SKM-1 treated with dmso at 0.1 percent for 144 hours (cell line): ENCODE measurements around the gene GMEB2.
A peak's percentile ranks its signal among the peaks of the same experiment; 100 is the strongest.
"Not testable (repeated sequence)": the region's sequence is repeated elsewhere in the genome, so short reads cannot be mapped to it uniquely, and the experiment has no call there.

Experiments used
- DNase-seq: peaks from one replicate; lab custom pipeline; 2025; ENCODE audit not compliant: unreplicated experiment; lab: John Stamatoyannopoulos, UW

GMEB2 gene

GRCh38 chr20:63639093-63639975 lies 12.4 kb upstream of the GMEB2 start:
- no peak for DNase-seq

GRCh38 chr20:63636752-63637628 lies 10.1 kb upstream of the GMEB2 start:
- no peak for DNase-seq

DNA sequence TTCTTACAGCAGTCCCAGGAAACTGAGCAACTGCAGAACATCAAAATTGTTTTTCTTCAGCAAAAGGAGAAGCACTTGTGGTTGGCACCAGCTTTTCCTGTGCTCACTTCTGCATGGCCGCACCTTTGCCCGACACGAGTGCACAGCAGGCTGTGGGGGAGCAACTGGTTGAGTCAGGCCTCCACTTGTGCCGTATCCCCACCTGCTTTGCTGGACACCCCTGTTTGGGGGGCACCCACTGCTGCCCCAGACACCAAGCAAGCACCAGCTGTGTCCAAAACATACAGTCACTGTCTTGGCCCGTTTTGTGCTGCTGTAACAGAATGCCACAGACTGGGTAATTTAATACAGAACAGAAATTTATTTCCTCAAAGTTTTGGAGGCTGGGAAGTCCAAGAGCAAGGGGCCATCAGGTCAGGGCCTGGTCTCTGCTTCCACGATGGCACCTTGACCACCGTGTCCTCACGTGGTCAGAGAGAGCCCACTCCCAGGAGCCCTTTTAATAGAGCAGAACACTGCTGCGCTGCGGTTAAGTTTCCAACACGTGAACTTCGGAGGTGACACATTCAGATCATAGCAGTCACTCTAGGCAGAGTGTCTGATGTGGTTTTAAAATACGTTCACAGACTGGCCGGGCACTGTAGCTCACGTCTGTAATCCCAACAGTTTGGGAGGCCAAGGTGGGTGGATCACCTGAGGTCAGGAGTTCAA lies 8.7 kb upstream of the GMEB2 start:
- DNase-seq: peak; percentile 84

GRCh38 chr20:63633732-63634131 lies 6.8 kb upstream of the GMEB2 start:
- DNase-seq: no peak

- DNase-seq: not testable (repeated sequence)
Observed at GRCh38 chr20:63631426-63631825, 4.5 kb upstream of the GMEB2 start.

DNA sequence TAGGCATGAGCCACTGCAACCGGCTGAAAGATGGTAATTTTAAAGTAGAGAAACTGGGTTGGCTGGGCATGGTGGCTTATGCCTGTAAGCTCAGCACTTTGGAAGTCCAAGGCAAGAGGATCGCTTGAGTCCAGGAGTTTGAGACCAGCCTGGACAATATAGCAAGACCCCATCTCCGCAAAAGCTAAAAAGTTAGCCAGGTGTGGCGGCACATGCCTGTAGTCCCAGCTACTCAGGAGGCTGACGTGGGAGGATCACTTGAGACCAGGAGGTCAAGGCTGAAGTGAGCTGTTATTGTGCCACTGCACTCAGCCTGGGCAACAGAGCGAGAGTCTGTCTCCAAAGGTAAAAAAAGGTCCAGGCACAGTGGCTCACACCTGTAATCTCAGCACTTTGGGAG lies 4.1 kb upstream of the GMEB2 start:
- not testable (repeated sequence) for DNase-seq

DNA sequence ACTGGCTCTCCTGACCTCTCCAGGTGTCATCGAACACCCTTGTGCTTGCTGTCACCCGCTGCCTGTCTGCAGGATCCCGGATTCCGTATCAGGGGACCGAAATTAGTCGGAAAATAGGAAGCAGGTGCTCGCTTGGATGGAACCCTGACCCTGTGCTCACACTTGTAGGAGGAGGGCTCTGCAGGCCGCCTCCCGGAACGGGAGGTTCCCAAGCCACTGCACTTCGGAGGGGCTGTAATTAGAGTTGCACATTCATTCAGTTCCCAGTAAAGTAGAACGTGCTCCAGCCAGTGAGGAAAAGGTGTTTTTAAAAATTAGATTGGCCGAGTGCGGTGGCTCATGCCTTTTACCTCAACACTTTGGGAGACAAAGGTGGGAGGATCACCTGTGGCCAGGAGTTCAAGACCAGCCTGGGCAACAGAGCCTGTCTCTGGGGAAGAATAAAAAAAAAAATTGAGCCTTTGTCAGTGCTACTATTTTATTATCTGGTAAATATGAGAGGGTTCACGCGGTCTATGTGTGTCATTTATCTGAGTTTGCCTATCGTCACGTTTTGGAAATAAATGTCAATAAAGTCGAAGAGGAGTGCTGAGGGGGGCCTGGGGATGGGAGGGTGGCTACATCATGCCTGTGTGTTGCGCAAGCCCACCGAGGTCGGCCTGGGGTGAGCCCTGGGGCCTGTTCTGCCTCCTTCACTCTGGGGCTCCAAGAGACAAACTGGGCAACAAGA lies 1.5 kb upstream of the GMEB2 start:
- peak; percentile 69 for DNase-seq

GRCh38 chr20:63627751-63628245 lies 897 bp upstream of the GMEB2 start:
- DNase-seq: no peak

DNA sequence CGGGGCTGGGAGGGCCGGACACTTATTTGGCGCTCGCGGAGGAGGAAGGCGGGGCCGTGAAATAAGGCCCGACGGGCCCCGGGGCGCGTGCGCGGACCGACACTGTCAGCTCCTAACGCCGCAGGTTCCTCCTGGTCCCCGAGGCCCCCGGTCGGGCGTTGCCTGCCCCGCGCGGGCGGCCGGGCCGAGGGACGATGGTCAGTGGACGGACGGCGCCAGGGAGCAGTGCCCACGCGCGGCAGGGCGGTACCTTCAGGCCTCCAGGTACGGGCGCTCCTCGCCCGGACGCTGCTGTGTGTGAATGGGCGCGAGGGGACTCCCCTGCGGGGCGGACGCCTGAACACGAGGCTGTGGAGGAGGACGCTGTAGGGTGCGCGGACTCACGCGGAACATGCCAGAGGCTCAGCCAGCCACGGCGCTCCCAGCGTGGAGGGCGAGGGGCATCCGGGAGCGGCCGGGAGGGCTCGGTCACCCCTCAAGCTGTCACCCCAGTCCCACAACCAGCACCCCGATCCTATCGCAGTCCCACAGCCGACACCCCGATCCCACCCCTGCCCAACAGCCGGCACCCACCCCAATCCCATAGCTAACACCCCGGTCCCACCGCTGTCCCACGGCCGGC lies 339 bp upstream of the GMEB2 start:
- peak; percentile 93 for DNase-seq

GRCh38 chr20:63625771-63626423 lies 1.0 kb downstream of the GMEB2 start:
- DNase-seq: no peak

- peak; percentile 12 for DNase-seq
Observed at GRCh38 chr20:63624486-63624885, 2.4 kb downstream of the GMEB2 start.

- no peak for DNase-seq
Observed at GRCh38 chr20:63622732-63623131, 4.2 kb downstream of the GMEB2 start.

DNA sequence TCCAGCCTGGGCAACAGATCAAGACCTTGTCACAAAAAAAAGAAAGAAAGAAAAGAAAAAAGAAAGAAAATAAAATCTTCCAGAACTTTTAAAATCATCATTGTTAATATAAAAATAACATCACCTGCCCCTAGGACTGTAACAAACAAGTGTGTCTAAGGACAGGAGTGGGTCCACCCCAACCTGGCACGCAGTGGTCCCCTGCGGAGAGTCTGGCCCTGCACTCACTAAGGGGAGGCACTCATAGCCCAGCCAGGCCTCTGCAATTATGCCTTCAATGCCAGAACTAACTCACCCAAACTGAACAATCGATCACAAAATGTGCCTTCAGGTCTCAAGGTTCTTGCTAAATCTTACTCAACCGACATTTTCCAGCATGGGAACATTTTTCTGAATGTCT lies 4.8 kb downstream of the GMEB2 start:
- DNase-seq: no peak

DNA sequence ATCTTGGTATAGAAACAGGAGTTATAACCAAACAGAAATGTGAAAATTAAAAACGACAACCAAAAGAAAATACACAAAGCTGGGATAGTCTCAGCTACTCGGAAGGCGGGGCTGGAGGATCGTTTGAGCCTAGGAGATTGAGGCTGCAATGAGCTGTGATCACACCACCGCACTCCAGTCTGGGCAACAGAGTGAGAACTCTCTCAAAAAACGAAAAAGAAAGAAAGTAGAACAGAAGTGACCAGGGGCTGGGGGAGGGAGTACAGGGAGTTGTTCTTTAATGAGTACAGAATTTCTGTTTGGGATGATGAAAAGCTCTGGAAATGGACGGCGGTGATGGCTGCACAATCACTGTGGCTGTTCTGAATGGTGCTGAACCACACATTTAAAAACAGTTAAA lies 5.9 kb downstream of the GMEB2 start:
- DNase-seq: no peak

DNA sequence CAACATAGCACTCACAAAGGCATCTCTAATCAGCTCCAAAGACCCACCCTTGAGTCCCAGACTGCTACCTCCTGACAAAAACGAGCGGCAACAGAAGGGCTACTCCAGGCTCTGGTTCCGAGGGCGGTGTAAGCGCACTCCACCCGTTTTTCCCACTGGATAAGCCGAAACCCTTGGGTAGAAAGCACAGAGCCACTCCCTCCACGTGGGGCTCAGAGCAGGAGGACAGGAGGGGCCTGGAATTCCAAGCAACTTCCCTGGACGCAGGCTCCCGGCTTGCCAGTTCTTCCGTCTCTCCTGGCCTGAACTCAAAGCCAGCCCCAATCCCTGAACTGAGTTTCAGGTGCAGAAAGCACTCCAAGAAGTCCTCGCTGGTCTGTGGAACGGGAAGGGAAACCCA lies 7.4 kb downstream of the GMEB2 start:
- no peak for DNase-seq

DNA sequence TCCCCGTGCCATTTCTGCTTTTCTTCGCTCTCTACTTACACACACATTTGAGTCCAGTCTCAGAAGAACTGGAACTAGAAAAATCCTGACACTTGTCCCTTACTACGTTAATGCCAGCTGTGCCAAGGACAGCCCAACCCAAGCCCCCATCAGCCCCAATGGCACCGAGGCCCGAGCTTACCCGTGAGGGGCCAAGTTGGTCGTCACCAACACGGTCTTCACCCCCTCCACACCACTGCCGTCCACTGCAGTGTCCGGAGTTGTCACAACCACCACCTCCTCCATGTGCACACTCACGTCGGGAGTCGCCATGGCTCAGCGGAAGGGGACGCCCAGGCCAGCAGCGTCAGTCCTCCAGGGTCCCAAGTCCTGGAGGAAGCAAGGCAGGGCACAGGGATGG lies 7.8 kb downstream of the GMEB2 start:
- no peak for DNase-seq

DNA sequence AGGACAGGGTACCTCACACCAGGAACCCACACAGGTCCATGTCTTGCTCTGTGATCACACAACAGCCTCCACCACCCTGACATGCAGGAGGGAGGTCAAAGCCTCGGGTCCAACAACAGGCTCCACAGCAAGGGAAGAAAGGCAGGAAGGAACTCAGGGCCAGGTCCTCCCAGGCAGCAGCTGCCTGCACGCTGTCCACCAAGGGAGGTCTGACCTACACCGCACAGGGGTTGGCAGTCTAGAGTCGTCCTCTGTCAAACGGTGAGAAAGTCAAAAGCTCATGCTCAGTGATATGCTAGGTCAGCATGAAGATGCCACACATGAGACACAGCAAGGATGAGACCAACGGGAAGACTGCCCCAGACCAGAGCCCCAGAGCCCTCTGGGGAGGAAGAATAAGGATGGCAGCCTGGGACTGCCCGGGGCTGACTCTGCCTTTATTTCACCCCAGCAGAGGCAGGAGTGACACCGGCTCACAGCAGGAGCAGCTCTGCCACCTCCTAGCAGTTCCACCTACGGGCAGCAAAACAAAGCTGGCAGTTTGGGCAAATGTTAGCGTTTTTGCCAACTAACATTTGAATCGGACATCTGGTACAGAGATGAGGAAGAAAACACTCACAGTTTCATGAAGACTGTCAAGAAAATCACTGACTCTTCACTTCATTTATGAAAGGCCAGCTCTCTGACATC lies 8.5 kb downstream of the GMEB2 start:
- DNase-seq: no peak

DNA sequence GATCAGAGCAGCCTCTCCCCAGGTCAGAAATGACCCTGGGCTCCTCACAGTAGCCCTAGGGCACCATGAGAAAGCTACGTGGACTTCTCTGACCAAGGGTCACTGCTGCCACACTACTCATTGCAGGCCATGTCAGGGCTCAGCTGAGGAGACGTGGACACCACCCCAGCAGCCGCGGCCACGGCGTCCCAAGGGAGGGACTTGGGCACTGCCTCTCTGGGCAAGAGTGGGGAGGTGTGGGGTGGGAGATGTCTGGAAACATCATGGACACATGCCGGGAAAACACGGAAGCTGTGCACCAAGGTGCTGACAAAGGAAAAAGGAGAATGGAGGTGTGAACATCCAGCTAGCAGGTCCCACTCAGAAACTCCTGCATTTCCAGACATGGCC lies 9.0 kb downstream of the GMEB2 start:
- no peak for DNase-seq
